Large intestine (tissue), 3 donors: ENCODE data around the gene CAMKMT. TPM values are rescaled to one million over a fixed set of nuclear protein-coding genes. Genes with fewer than 3 reads are reported as not detected.

Source experiments
- DNase-seq, 2 donors: peaks; one replicate each; pipeline versions ENCODE4 v3.0.0 to v3.0.0-alpha.2; 2013
- H3K27ac ChIP-seq: one replicate; pipeline ENCODE4 v1.5.1; 2013; ENCODE audit warnings: low read length
- H3K27me3 ChIP-seq: 2 replicates; pipeline ENCODE4 v1.6.1; 2013; ENCODE audit warnings: low read length; ENCODE audit not compliant: control insufficient read depth, insufficient read depth
- H3K36me3 ChIP-seq: 2 replicates; pipeline ENCODE4 v1.6.1; 2013; ENCODE audit warnings: low read length; ENCODE audit not compliant: control insufficient read depth, insufficient read depth
- H3K4me1 ChIP-seq: one replicate; pipeline ENCODE4 v1.6.1; 2013; ENCODE audit warnings: low read length; ENCODE audit not compliant: control insufficient read depth, insufficient read depth
- H3K4me3 ChIP-seq: one replicate; pipeline ENCODE4 v1.5.1; 2013; ENCODE audit warnings: low read length
- H3K9me3 ChIP-seq: one replicate; pipeline ENCODE4 v1.6.1; 2013; ENCODE audit warnings: mild to moderate bottlenecking, low read depth, low read length, moderate library complexity; ENCODE audit not compliant: control insufficient read depth
- WGBS: methylation state at CpG from one replicate; pipeline ENCODE4 v1.1.5; 2013; ENCODE audit warnings: low lambda C conversion rate; ENCODE audit not compliant: insufficient coverage; 5-methylcytosine and 5-hydroxymethylcytosine counted together
- polyA plus RNA-seq: library from polyadenylated mRNA; unstranded; fragments of 120-200 nt; gene quantifications from one replicate; pipeline ENCODE4 v1.2.1, GENCODE V29; 2013

Gene CAMKMT
- polyA plus RNA-seq, 1 donor: 9.2 TPM

GRCh38 chr2:44817673-44818335 is 456.1 kb downstream of the CAMKMT start:
- WGBS: no CpG with 5 or more reads among the region's 2 CpGs
- no peak overlapping the region for H3K4me3 ChIP-seq
- H3K9me3 ChIP-seq: no peaks in the 10 kb centered on the region
- peaks cover 31% of the 10 kb centered on the region for H3K27me3 ChIP-seq
- no peaks in the 10 kb centered on the region for H3K36me3 ChIP-seq
- DNase-seq: no peak
- H3K4me1 ChIP-seq: no peaks in the 10 kb centered on the region
- no peak overlapping the region for H3K27ac ChIP-seq

GRCh38 chr2:44819061-44819460 is 457.3 kb downstream of the CAMKMT start:
- Histone ChIP-seq H3K27ac (no peak overlapping the region), H3K4me3 (no peak overlapping the region), H3K36me3 (no peaks in the 10 kb centered on the region), H3K9me3 (no peaks in the 10 kb centered on the region), H3K4me1 (no peaks in the 10 kb centered on the region), H3K27me3 (peaks cover 23% of the 10 kb centered on the region)
- no CpG with 5 or more reads among the region's 5 CpGs for WGBS
- DNase-seq: no peak

- no peaks in the 10 kb centered on the region for H3K9me3 ChIP-seq
- H3K27me3 ChIP-seq: peaks cover 6% of the 10 kb centered on the region
- H3K4me1 ChIP-seq: peaks cover 8% of the 10 kb centered on the region
- H3K27ac ChIP-seq: no peak overlapping the region
- no peak for DNase-seq
- no peaks in the 10 kb centered on the region for H3K36me3 ChIP-seq
- H3K4me3 ChIP-seq: no peak overlapping the region
- 46% methylated on average over 2 of the region's 6 CpGs for WGBS
Observed at GRCh38 chr2:44821500-44821899, 459.8 kb downstream of the CAMKMT start.

GRCh38 chr2:44822174-44822573 is 460.4 kb downstream of the CAMKMT start:
- whole genome bisulfite sequencing: 100% methylated on average over 1 of the region's 6 CpGs
- H3K4me3 ChIP-seq: no peak overlapping the region
- H3K27ac ChIP-seq: no peak overlapping the region
- H3K27me3 ChIP-seq: peaks cover 5% of the 10 kb centered on the region
- no peaks in the 10 kb centered on the region for H3K36me3 ChIP-seq
- H3K4me1 ChIP-seq: peaks cover 8% of the 10 kb centered on the region
- DNase-seq: no peak
- H3K9me3 ChIP-seq: no peaks in the 10 kb centered on the region

Other genes with a start within 250 kb of the CAMKMT start
- gene PPM1B, start 193.1 kb upstream of the CAMKMT start, polyA plus RNA-seq: 40.4 TPM
- gene SLC3A1, start 86.5 kb upstream of the CAMKMT start, polyA plus RNA-seq: 140 TPM
- gene PREPL, start 453 bp upstream of the CAMKMT start, polyA plus RNA-seq: 58.0 TPM